HepG2 (cell line): Measurements from ENCODE around the gene ATP5PB. TPM values are rescaled to one million over a fixed set of nuclear protein-coding genes. Genes with fewer than 3 reads are reported as not detected.

ENCODE experiments used
- ATAC-seq: fragments of 200-7000 bp; cut with Tn5 transposase; 3 replicates; pipeline ENCODE4 v1.9.1; 2020; ENCODE audit warnings: mild to moderate bottlenecking, moderate library complexity
- BruUV-seq: library from RNA; stranded (reverse); fragments of 400-500 nt; replicated peaks from 2 replicates; lab custom pipeline; 2021; lab: Mats Ljungman, UMichigan
- CTCF ChIA-PET: fragments of 300-600 bp; formaldehyde crosslinking; extraction: SDS; loops from one replicate; lab custom pipeline; 2021; ENCODE audit warnings: low total read pairs, inconsistent platforms, low intra/inter-chr PET ratio; lab: Yijun Ruan, JAX
- POLR2A ChIA-PET: fragments of 350-600 bp; sonication (Branson Sonifier 250); formaldehyde crosslinking; loops from one replicate; lab custom pipeline; 2020; ENCODE audit warnings: antibody characterized with exemption, inconsistent platforms; lab: Yijun Ruan, JAX
- DNase-seq: peaks from one replicate; pipeline ENCODE4 v3.0.0-alpha.2; 2015; ENCODE audit warnings: low spot score
- FAIRE-seq: peaks from 3 replicates; lab custom pipeline; 2011; peaks lifted over from hg19 to GRCh38; lab: Jason Lieb, UNC
- H2AFZ ChIP-seq: one replicate; pipeline ENCODE4 v1.6.1; 2011; ENCODE audit warnings: low read length, inconsistent platforms
- H3K27ac ChIP-seq: fragments of 300-600 bp; 3 replicates; pipeline ENCODE4 v1.8.0; 2011; ENCODE audit warnings: mixed run types, mild to moderate bottlenecking, mixed read lengths, low read length, inconsistent platforms; ENCODE audit not compliant: insufficient read depth; ENCODE audit errors: extremely low read length
- H3K27me3 ChIP-seq, 2 experiments: fragments of 200-600 bp in 1 of 2; 2 replicates in 1 of 2; 3 replicates in 1 of 2; pipeline versions ENCODE4 v1.6.0 to v1.8.0; 2011; ENCODE audit warnings: low read length in 2 of 2, mild to moderate bottlenecking in 2 of 2, moderate library complexity in 2 of 2, inconsistent platforms in 1 of 2; ENCODE audit not compliant: insufficient read depth in 2 of 2, control insufficient read depth in 1 of 2
- H3K36me3 ChIP-seq, 2 experiments: fragments of 200-600 bp in 1 of 2; replicated peaks in 1 of 2; 2 replicates in 1 of 2; 3 replicates in 1 of 2; pipeline versions ENCODE4 v1.5.1 to v1.8.0; 2011; ENCODE audit warnings: low read length in 2 of 2, inconsistent platforms in 1 of 2; ENCODE audit not compliant: insufficient read depth in 2 of 2, control insufficient read depth in 1 of 2
- H3K4me1 ChIP-seq: 2 replicates; pipeline ENCODE4 v1.5.1; 2012; ENCODE audit warnings: low read length, inconsistent platforms; ENCODE audit not compliant: insufficient read depth
- H3K4me2 ChIP-seq: 2 replicates; pipeline ENCODE4 v1.6.0; 2011; ENCODE audit warnings: low read depth, low read length, inconsistent platforms
- H3K4me3 ChIP-seq, 3 experiments: fragments of 200-600 bp in 1 of 3; sonication (generic), shearing (Covaris generic) in 1 of 3; replicated peaks in 1 of 3; 2 replicates each; pipeline ENCODE4 v1.5.1; 2011 to 2016; ENCODE audit warnings: low read length in 3 of 3, inconsistent platforms in 2 of 3, low read depth in 2 of 3, mild to moderate bottlenecking in 2 of 3, control low read depth in 1 of 3, mixed read lengths in 1 of 3; ENCODE audit not compliant: insufficient read depth in 1 of 3
- H3K79me2 ChIP-seq: one replicate; pipeline ENCODE4 v1.6.1; 2011; ENCODE audit warnings: low read length, inconsistent platforms; ENCODE audit not compliant: insufficient read depth
- H3K9ac ChIP-seq: 2 replicates; pipeline ENCODE4 v1.6.0; 2011; ENCODE audit warnings: mild to moderate bottlenecking, low read depth, low read length, inconsistent platforms; ENCODE audit not compliant: insufficient read depth
- H3K9me3 ChIP-seq: 2 replicates; pipeline ENCODE4 v1.5.1; 2012; ENCODE audit warnings: mild to moderate bottlenecking, low read length
- H4K20me1 ChIP-seq: 2 replicates; pipeline ENCODE4 v1.6.0; 2011; ENCODE audit warnings: inconsistent platforms, mild to moderate bottlenecking, low read length, moderate library complexity; ENCODE audit not compliant: insufficient read depth
- ATF7-NPFF ChIP-seq: sonication (generic); formaldehyde crosslinking; IDR thresholded peaks from 2 replicates; pipeline ENCODE4 v1.8.1; 2023; ENCODE audit warnings: mild to moderate bottlenecking, low read depth, missing genetic modification reagents, moderate library complexity
- CREB1 ChIP-seq, 2 experiments: fragments of 450-650 bp in 1 of 2; IDR thresholded peaks; 2 replicates each; pipeline ENCODE4 v1.6.1; 2016 to 2017; ENCODE audit warnings: control low read depth in 1 of 2, mild to moderate bottlenecking in 1 of 2, missing compliant biosample characterization in 1 of 2, missing genetic modification characterization in 1 of 2
- FOSL2 ChIP-seq: sonication (generic); formaldehyde crosslinking; IDR thresholded peaks from 2 replicates; pipeline ENCODE4 v1.4.0; 2020; ENCODE audit warnings: missing genetic modification reagents
- KDM5B ChIP-seq: sonication (generic); formaldehyde crosslinking; IDR thresholded peaks from 2 replicates; pipeline ENCODE4 v1.4.0; 2020; ENCODE audit warnings: missing genetic modification reagents, mild to moderate bottlenecking, borderline replicate concordance
- TBP ChIP-seq: sonication (generic); formaldehyde crosslinking; IDR thresholded peaks from 2 replicates; pipeline ENCODE4 v1.5.0; 2020; ENCODE audit warnings: missing genetic modification reagents
- ZNF766 ChIP-seq: sonication (generic); formaldehyde crosslinking; IDR thresholded peaks from 2 replicates; pipeline ENCODE4 v1.5.0; 2020; ENCODE audit warnings: missing genetic modification reagents, borderline replicate concordance
- WGBS: methylation state at CpG from one replicate; pipeline ENCODE4 v1.1.6; 2017; ENCODE audit warnings: low lambda C conversion rate; 5-methylcytosine and 5-hydroxymethylcytosine counted together
- in situ Hi-C: cut with HindIII; loops from 2 replicates; pipeline ENCODE4 v1.10.0; 2017; ENCODE audit warnings: low pct_unique_long_range_greater_than_20kb; ENCODE audit not compliant: extremely low pct_ligation_motif_present
- intact Hi-C: fragments of 100-400 bp; cut with micrococcal nuclease; formaldehyde crosslinking; loops from one replicate; pipeline ENCODE4 v1.10.0; 2022; ENCODE audit not compliant: unreplicated experiment
- polyA plus RNA-seq, 8 experiments: library from polyadenylated mRNA; depleted of rRNA in 3 of 8; stranded (reverse) in 7 of 8; unstranded in 1 of 8; fragments of >200 nt; fragmentation: Illumina TruSeq in 4 of 8; extraction: Trizol in 4 of 8; gene quantifications; 2 replicates each; pipeline versions ENCODE4 v1.2.1 to v1.2.3, GENCODE V29; 2011 to 2016; ENCODE audit warnings: low read depth in 4 of 8, missing spikeins in 1 of 8, mixed read lengths in 1 of 8; ENCODE audit not compliant: insufficient read depth in 1 of 8
- total RNA-seq, 5 experiments: library from RNA; depleted of rRNA; stranded (reverse); fragments of >200 nt; fragmentation: Illumina TruSeq; extraction: Trizol; gene quantifications; 2 replicates each; pipeline ENCODE4 v1.2.3, GENCODE V29; 2016; ENCODE audit warnings: low read depth in 1 of 5
- TF ChIP-seq, protein P1 (sequence below): sonication (generic); formaldehyde crosslinking; IDR thresholded peaks from 2 replicates; pipeline ENCODE4 v1.9.0; 2021; ENCODE audit warnings: mild to moderate bottlenecking, missing genetic modification reagents
- TF ChIP-seq, protein P2 (sequence below): sonication (generic); formaldehyde crosslinking; IDR thresholded peaks from 2 replicates; pipeline ENCODE4 v1.4.0; 2020; ENCODE audit warnings: low read depth, mild to moderate bottlenecking, missing genetic modification reagents
- TF ChIP-seq, protein P3 (sequence below): sonication (generic); formaldehyde crosslinking; IDR thresholded peaks from 2 replicates; pipeline ENCODE4 v1.4.0; 2020; ENCODE audit warnings: missing genetic modification reagents

Gene ATP5PB
- total and polyA plus RNA-seq, 2 of the 13 experiments (the other 11 are each of a cell fraction or from before 2014, with no cell fraction given): 297 to 541 TPM

DNA sequence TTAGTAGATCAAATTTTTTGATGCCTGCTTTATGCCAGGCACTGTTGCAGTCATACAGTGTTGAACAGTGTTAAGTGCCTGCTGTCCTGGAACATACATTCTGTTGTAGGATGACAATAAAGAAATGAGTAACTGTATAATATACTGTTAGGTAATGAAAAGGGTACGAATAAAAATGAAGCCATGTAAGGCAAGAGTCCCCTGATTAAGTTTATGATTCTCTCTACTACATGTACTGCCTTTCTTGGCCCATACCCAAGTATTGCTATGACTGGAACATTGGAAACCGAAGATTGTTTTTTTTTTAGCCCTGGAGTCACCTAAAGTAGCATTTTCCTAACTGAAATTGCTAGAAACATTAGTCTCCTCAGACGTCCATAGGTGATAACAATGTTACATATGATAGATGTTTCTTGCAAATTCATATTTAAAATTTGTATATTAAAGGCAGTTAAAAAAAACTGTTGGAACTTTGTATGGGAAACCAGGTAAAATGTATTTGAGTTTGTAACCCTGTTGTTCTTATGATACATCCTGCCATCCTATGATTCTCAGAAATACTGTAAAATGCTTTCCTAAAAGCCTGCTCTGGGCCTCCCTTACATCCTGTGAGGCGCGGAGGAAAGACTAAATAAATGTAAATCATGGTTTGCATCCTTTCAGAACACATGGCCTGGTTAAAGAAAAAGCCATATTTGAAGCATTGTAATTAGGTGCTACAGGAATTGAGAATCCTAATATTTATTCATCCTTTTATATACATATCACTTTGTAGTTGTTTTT is 5.8 kb downstream of the ATP5PB start (continued):
- TF ChIP-seq, protein P1, sequence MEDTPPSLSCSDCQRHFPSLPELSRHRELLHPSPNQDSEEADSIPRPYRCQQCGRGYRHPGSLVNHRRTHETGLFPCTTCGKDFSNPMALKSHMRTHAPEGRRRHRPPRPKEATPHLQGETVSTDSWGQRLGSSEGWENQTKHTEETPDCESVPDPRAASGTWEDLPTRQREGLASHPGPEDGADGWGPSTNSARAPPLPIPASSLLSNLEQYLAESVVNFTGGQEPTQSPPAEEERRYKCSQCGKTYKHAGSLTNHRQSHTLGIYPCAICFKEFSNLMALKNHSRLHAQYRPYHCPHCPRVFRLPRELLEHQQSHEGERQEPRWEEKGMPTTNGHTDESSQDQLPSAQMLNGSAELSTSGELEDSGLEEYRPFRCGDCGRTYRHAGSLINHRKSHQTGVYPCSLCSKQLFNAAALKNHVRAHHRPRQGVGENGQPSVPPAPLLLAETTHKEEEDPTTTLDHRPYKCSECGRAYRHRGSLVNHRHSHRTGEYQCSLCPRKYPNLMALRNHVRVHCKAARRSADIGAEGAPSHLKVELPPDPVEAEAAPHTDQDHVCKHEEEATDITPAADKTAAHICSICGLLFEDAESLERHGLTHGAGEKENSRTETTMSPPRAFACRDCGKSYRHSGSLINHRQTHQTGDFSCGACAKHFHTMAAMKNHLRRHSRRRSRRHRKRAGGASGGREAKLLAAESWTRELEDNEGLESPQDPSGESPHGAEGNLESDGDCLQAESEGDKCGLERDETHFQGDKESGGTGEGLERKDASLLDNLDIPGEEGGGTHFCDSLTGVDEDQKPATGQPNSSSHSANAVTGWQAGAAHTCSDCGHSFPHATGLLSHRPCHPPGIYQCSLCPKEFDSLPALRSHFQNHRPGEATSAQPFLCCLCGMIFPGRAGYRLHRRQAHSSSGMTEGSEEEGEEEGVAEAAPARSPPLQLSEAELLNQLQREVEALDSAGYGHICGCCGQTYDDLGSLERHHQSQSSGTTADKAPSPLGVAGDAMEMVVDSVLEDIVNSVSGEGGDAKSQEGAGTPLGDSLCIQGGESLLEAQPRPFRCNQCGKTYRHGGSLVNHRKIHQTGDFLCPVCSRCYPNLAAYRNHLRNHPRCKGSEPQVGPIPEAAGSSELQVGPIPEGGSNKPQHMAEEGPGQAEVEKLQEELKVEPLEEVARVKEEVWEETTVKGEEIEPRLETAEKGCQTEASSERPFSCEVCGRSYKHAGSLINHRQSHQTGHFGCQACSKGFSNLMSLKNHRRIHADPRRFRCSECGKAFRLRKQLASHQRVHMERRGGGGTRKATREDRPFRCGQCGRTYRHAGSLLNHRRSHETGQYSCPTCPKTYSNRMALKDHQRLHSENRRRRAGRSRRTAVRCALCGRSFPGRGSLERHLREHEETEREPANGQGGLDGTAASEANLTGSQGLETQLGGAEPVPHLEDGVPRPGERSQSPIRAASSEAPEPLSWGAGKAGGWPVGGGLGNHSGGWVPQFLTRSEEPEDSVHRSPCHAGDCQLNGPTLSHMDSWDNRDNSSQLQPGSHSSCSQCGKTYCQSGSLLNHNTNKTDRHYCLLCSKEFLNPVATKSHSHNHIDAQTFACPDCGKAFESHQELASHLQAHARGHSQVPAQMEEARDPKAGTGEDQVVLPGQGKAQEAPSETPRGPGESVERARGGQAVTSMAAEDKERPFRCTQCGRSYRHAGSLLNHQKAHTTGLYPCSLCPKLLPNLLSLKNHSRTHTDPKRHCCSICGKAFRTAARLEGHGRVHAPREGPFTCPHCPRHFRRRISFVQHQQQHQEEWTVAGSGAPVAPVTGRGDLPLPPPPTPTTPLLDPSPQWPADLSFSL (CRISPR knock-in tag): no peak

DNA sequence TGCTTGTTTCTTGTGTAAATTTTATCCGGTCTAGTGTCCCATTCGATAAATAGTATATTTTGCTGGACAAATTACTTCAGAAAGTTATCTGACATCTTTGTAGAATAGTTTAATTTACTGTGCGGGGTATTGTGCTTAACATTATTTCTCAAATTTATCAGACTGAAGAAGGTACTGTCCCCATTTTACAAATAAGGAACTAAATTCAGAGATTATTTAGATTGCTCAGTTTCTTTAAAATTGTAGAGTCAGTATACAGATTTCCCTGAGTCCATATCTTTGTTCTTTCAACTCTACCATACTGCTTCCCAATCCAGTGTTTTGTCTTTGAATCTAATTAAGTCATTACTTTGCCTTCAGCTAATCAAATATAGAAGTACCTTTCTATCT is 6.4 kb downstream of the ATP5PB start:
- ChIA-PET CTCF (no interaction called here), POLR2A (no interaction called here)
- Histone ChIP-seq H4K20me1 (no peaks in the 10 kb centered on the region), H3K4me1 (peaks cover 14% of the 10 kb centered on the region), H3K9me3 (no peaks in the 10 kb centered on the region), H3K4me2 (no peak overlapping the region), H3K27me3 (no peaks in the 10 kb centered on the region), H3K36me3 (peaks cover 5 to 60% of the 10 kb centered on the region in 2 experiments), H3K9ac (no peak overlapping the region), H3K79me2 (peaks cover 17% of the 10 kb centered on the region), H2AFZ (no peak overlapping the region), H3K4me3 (no peak overlapping the region), H3K27ac (no peak overlapping the region)
- in situ Hi-C loops: no loop called here
- DNase-seq (no peak), FAIRE-seq (no peak), ATAC-seq (no peak)
- BruUV-seq: no TSS peak
- intact Hi-C loops: no loop called here
- WGBS: 95% methylated on average over 3 of the region's 3 CpGs
- TF ChIP-seq ATF7-NPFF (CRISPR knock-in tag) (no peak), CREB1 (IDR thresholded peaks at IDR 0.05) (no peak), CREB1 (CRISPR knock-in tag; IDR thresholded peaks at IDR 0.05) (no peak), FOSL2 (no peak), KDM5B (CRISPR knock-in tag) (no peak), ZNF766 (CRISPR knock-in tag) (no peak), TBP (CRISPR knock-in tag) (no peak)
- TF ChIP-seq, protein P2, sequence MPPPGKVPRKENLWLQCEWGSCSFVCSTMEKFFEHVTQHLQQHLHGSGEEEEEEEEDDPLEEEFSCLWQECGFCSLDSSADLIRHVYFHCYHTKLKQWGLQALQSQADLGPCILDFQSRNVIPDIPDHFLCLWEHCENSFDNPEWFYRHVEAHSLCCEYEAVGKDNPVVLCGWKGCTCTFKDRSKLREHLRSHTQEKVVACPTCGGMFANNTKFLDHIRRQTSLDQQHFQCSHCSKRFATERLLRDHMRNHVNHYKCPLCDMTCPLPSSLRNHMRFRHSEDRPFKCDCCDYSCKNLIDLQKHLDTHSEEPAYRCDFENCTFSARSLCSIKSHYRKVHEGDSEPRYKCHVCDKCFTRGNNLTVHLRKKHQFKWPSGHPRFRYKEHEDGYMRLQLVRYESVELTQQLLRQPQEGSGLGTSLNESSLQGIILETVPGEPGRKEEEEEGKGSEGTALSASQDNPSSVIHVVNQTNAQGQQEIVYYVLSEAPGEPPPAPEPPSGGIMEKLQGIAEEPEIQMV: no peak
- TF ChIP-seq, protein P3, sequence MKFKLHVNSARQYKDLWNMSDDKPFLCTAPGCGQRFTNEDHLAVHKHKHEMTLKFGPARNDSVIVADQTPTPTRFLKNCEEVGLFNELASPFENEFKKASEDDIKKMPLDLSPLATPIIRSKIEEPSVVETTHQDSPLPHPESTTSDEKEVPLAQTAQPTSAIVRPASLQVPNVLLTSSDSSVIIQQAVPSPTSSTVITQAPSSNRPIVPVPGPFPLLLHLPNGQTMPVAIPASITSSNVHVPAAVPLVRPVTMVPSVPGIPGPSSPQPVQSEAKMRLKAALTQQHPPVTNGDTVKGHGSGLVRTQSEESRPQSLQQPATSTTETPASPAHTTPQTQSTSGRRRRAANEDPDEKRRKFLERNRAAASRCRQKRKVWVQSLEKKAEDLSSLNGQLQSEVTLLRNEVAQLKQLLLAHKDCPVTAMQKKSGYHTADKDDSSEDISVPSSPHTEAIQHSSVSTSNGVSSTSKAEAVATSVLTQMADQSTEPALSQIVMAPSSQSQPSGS: no peak
